ACC112 (cell line): Measurements from ENCODE around the gene PSMD7.
"Not testable (repeated sequence)": the region's sequence is repeated elsewhere in the genome, so short reads cannot be mapped to it uniquely, and the experiment has no call there.

ENCODE experiments used
- H2AFZ ChIP-seq: fragments of 200-600 bp; sonication (generic); one replicate; pipeline ENCODE4 v1.6.0; 2017; ENCODE audit warnings: antibody characterized with exemption, low read length; ENCODE audit not compliant: unreplicated experiment
- H3K27ac ChIP-seq: fragments of 200-600 bp; sonication (generic); 2 replicates; pipeline ENCODE4 v1.5.1; 2014; ENCODE audit warnings: low read depth, mild to moderate bottlenecking, antibody characterized with exemption, low read length, moderate library complexity
- H3K27me3 ChIP-seq: fragments of 200-600 bp; sonication (generic); 2 replicates; pipeline ENCODE4 v1.6.1; 2014; ENCODE audit warnings: mild to moderate bottlenecking, antibody characterized with exemption, low read length, moderate library complexity, mixed read lengths; ENCODE audit not compliant: insufficient read depth
- H3K36me3 ChIP-seq: fragments of 200-600 bp; sonication (generic); 2 replicates; pipeline ENCODE4 v1.6.1; 2016; ENCODE audit warnings: mild to moderate bottlenecking, antibody characterized with exemption, low read length, moderate library complexity, mixed read lengths; ENCODE audit not compliant: insufficient read depth
- H3K4me1 ChIP-seq: fragments of 200-600 bp; sonication (generic); one replicate; pipeline ENCODE4 v1.6.1; 2016; ENCODE audit warnings: low read length, mixed read lengths; ENCODE audit not compliant: insufficient read depth, unreplicated experiment, control insufficient read depth
- H3K4me3 ChIP-seq: fragments of 200-600 bp; sonication (generic); 2 replicates; pipeline ENCODE4 v1.5.1; 2014; ENCODE audit warnings: mild to moderate bottlenecking, low read depth, low read length
- H3K79me2 ChIP-seq: fragments of 200-600 bp; sonication (generic); one replicate; pipeline ENCODE4 v1.6.0; 2016; ENCODE audit warnings: low read length; ENCODE audit not compliant: control insufficient read depth, unreplicated experiment, insufficient read depth

Gene PSMD7

GRCh38 chr16:74309789-74310781 is 13.5 kb downstream of the PSMD7 start:
- no peaks in the 10 kb centered on the region for H3K79me2 ChIP-seq
- H3K27me3 ChIP-seq, result no peaks in the 10 kb centered on the region
- peaks cover 15% of the 10 kb centered on the region for H3K36me3 ChIP-seq
- no peak overlapping the region for H3K4me3 ChIP-seq
- H3K27ac ChIP-seq, result no peak overlapping the region
- no peak overlapping the region for H2AFZ ChIP-seq
- H3K4me1 ChIP-seq, result no peaks in the 10 kb centered on the region

- Histone ChIP-seq H2AFZ (no peak overlapping the region), H3K79me2 (no peaks in the 10 kb centered on the region), H3K4me3 (no peak overlapping the region), H3K4me1 (no peaks in the 10 kb centered on the region), H3K36me3 (no peaks in the 10 kb centered on the region), H3K27me3 (no peaks in the 10 kb centered on the region), H3K27ac (no peak overlapping the region)
Measured at GRCh38 chr16:74315059-74315458, 18.4 kb downstream of the PSMD7 start.

- H3K27me3 ChIP-seq, result no peaks in the 10 kb centered on the region
- H3K36me3 ChIP-seq, result no peaks in the 10 kb centered on the region
- no peak overlapping the region for H2AFZ ChIP-seq
- no peaks in the 10 kb centered on the region for H3K4me1 ChIP-seq
- no peaks in the 10 kb centered on the region for H3K79me2 ChIP-seq
- no peak overlapping the region for H3K27ac ChIP-seq
- no peak overlapping the region for H3K4me3 ChIP-seq
Measured at GRCh38 chr16:74320707-74321106, 24.1 kb downstream of the PSMD7 start.

GRCh38 chr16:74321356-74321755 is 24.7 kb downstream of the PSMD7 start:
- Histone ChIP-seq H3K79me2 (no peaks in the 10 kb centered on the region), H3K4me3 (no peak overlapping the region), H3K27me3 (no peaks in the 10 kb centered on the region), H2AFZ (no peak overlapping the region), H3K27ac (no peak overlapping the region), H3K36me3 (0 out of 2 replicates have a peak, but pooled peaks cover 3% of the 10 kb centered on the region), H3K4me1 (no peaks in the 10 kb centered on the region)

GRCh38 chr16:74322301-74322710 is 25.7 kb downstream of the PSMD7 start:
- no peaks in the 10 kb centered on the region for H3K4me1 ChIP-seq
- H2AFZ ChIP-seq, result no peak overlapping the region
- H3K27me3 ChIP-seq, result no peaks in the 10 kb centered on the region
- H3K36me3 ChIP-seq, result 0 out of 2 replicates have a peak, but pooled peaks cover 3% of the 10 kb centered on the region
- no peaks in the 10 kb centered on the region for H3K79me2 ChIP-seq
- no peak overlapping the region for H3K27ac ChIP-seq
- no peak overlapping the region for H3K4me3 ChIP-seq

- not testable (repeated sequence) for H3K4me3 ChIP-seq, H3K79me2 ChIP-seq, H3K27me3 ChIP-seq, H3K4me1 ChIP-seq, H2AFZ ChIP-seq, H3K27ac ChIP-seq, H3K36me3 ChIP-seq
Measured at GRCh38 chr16:74324777-74325176, 28.2 kb downstream of the PSMD7 start.

- Histone ChIP-seq H3K79me2 (no peaks in the 10 kb centered on the region), H3K27me3 (no peaks in the 10 kb centered on the region), H3K4me1 (no peaks in the 10 kb centered on the region), H3K4me3 (no peak overlapping the region), H3K27ac (no peak overlapping the region), H3K36me3 (0 out of 2 replicates have a peak, but pooled peaks cover 3% of the 10 kb centered on the region), H2AFZ (no peak overlapping the region)
Measured at GRCh38 chr16:74325641-74326040, 29.0 kb downstream of the PSMD7 start.

- H2AFZ ChIP-seq, H3K79me2 ChIP-seq, H3K27ac ChIP-seq, H3K36me3 ChIP-seq, H3K4me3 ChIP-seq, H3K27me3 ChIP-seq, H3K4me1 ChIP-seq: not testable (repeated sequence)
Measured at GRCh38 chr16:74328346-74328745, 31.7 kb downstream of the PSMD7 start.

GRCh38 chr16:74332469-74332868 is 35.9 kb downstream of the PSMD7 start:
- not testable (repeated sequence) for H3K36me3 ChIP-seq, H3K27me3 ChIP-seq, H3K27ac ChIP-seq, H3K4me3 ChIP-seq, H3K79me2 ChIP-seq, H3K4me1 ChIP-seq, H2AFZ ChIP-seq

GRCh38 chr16:74337506-74337905 is 40.9 kb downstream of the PSMD7 start:
- H3K4me3 ChIP-seq, H3K27me3 ChIP-seq, H3K36me3 ChIP-seq, H2AFZ ChIP-seq, H3K79me2 ChIP-seq, H3K27ac ChIP-seq, H3K4me1 ChIP-seq: not testable (repeated sequence)

- not testable (repeated sequence) for H2AFZ ChIP-seq, H3K27ac ChIP-seq, H3K27me3 ChIP-seq, H3K4me3 ChIP-seq, H3K79me2 ChIP-seq, H3K36me3 ChIP-seq, H3K4me1 ChIP-seq
Measured at GRCh38 chr16:74339226-74339625, 42.6 kb downstream of the PSMD7 start.
